ENCODE measurements around the gene PIGQ.
A peak's percentile ranks its signal among the peaks of the same experiment; 100 is the strongest.
"Not testable (repeated sequence)": the region's sequence is repeated elsewhere in the genome, so short reads cannot be mapped to it uniquely, and the experiment has no call there.

Gene PIGQ

GRCh38 chr16:588889-589657 lies 19.3 kb downstream of the PIGQ start:
- DNase-seq: no peak

- DNase-seq: peak; percentile 91
These were observed 20.0 kb downstream of the PIGQ start, which contains the start of gene RAB40C for GRCh38 chr16:589658-590187. Gene RAB40C (plus strand): TSS chr16:590066. CDS start chr16:590292, 226 bp downstream.

DNA sequence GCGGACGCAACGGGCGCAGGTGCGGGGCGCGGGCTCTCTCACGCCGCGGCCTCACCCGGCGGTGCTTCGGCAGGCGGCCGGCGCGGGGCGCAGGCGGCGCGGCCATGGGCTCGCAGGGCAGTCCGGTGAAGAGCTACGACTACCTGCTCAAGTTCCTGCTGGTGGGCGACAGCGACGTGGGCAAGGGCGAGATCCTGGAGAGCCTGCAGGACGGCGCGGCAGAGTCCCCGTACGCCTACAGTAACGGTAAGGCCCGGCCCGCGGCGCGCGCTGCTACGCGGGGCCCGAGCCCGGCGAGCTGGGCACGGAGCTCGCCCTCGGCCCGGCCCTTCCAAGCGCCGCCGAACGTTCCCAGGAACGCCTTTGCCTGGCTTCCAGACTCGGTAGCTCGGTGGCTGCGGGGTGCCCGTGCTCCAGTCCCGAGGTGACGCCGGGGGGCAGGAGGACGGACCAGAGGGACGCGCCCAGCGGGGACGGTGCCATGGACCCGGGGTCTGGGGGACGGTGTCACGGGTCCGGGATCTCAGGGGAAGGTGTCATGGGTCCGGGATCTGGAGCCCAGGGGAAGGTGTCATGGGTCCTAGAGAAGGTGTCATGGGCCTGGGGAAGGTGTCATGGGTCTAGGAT lies 20.5 kb downstream of the PIGQ start:
- DNase-seq: no peak

- no peak for DNase-seq
These were observed 21.0 kb downstream of the PIGQ start for GRCh38 chr16:590815-591200.

GRCh38 chr16:591231-591630 lies 21.5 kb downstream of the PIGQ start:
- no peak for DNase-seq

DNA sequence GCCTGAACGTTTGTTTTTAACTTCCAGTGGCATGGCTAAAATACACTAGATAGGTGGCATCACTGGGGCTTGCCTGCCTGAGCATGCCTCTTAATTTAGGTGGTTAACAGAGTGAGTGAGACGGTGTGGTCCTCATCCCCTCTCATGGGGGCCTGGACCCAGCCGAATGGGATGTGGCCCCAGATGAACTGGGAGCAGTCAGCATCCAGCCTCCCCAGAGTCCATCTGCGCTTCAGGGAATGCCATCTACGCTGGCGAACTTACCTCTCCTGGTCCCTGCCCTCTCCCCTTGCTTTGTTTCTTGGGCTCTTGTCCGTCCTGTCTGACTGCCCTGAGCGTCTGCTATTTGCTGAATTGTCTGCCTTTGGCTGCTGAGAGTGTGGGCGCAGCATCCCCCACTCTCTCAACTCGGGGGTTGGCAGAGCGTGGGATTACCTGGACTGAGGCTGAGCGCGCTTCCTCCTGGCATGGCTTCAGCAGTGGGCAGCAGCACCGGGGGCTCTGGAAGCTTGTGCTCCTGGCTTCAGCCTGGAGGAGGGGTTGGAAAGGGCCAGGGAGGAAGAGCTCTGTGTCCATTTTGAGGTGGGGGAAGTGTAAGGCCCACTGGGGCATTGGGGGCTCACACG lies 22.2 kb downstream of the PIGQ start:
- no peak for DNase-seq

- no peak for DNase-seq
These were observed 22.9 kb downstream of the PIGQ start for GRCh38 chr16:592518-593306.

- no peak for DNase-seq
These were observed 23.6 kb downstream of the PIGQ start for GRCh38 chr16:593406-593805.

DNA sequence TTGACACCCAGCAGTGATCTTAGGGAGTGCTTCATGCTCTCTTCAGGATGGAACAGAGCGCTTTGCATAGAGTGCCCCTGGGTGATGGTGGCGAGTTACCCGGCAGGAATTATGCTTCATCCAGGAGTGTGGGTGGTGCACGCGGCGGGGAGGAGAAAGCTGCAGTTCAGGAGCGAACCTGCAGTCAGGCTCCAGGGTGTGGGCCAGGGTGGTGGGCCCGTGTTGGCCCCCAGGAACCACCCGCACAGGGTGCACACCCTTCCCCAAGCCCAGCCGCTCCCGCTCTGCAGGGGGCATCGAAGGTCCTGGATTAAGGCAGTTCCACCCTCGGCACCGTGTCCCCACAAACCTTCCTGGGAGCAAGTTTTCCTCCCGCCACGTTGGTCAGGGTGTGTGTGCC lies 24.0 kb downstream of the PIGQ start:
- DNase-seq: no peak

GRCh38 chr16:595094-595528 lies 25.3 kb downstream of the PIGQ start:
- no peak for DNase-seq

GRCh38 chr16:595942-596735 lies 26.4 kb downstream of the PIGQ start:
- no peak for DNase-seq

- DNase-seq: no peak
These were observed 26.9 kb downstream of the PIGQ start for GRCh38 chr16:596736-597060.

DNA sequence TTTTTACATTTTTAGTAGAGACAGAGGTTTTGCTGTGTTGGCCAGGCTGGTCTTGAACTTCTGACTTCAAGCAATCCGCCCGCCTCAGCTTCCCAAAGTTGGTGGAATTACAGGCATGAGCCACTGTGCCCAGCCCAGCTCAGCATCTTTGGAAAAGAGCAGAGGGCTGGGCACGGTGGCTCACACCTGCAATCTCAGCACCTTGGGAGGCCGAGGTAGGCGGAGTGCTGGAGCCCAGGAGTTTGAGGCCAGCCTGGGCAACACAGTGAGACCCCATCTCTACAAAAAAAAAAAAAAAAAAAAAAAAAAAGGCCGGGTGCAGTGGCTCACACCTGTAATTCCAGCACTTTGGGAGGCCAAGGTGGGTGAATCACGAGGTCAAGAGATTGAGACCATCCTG lies 27.9 kb downstream of the PIGQ start:
- not testable (repeated sequence) for DNase-seq

DNA sequence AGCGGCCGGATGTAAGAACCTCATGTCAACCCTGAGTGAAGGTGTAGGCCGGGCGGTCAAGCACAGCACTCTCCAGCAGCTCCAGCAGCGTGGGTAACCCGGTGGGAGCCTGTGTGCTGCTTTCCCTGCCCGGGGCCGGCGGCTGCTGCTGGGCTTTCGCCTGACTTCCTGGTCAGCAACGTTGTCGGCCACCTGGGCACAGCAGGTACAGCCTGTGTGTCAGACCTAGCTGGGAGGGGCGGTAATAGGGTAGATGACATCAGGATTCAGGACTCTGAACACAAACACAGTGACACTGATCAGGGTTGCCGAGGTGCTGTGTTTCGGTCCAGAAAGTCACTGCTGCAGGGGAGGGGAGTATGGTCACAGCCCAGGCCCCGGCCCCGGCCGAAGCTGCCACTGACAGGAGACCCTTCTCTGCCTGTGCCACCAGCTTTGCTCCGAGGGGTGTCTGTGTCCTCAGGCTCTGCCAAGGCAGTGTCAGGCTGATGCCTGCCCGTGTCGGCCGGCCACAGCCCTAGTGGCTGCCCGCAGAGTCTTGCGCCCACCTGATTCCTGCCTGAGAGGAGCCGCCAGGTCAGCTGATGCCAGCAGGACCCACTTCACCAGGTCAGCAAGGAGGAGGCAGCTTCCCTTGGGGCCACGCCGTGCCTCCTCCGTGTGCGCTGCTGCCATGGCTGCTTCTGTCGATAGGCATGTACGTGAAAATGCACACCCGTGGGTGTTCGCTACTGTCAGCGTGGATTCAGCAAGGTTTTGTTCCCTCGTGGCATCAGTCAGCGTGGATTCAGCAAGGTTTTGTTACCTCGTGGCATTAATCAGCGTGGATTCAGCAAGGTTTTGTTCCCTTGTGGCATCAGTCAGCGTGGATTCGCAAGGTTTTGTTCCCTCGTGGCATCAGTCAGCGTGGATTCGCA lies 29.3 kb downstream of the PIGQ start:
- DNase-seq: no peak

DNA sequence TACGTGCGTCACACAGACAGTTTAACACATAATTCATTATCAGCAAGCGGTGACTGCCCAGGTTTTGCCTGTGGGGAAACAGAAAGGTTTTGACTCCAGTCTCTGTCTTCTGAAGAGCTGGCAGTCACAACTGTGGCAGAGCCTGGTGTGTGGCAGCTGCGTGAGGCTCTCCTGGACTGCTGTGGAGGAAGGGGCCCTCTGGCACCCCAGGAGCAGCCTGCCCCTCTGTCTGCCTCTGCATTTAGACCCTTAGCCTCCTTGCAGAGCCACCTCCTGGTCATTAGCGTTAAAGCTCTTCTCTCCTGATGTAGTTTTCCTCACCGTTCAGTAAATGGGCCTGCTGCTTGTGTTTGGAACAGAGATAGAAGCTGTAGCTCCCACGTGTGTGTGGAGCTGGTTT lies 31.0 kb downstream of the PIGQ start:
- DNase-seq: no peak

DNA sequence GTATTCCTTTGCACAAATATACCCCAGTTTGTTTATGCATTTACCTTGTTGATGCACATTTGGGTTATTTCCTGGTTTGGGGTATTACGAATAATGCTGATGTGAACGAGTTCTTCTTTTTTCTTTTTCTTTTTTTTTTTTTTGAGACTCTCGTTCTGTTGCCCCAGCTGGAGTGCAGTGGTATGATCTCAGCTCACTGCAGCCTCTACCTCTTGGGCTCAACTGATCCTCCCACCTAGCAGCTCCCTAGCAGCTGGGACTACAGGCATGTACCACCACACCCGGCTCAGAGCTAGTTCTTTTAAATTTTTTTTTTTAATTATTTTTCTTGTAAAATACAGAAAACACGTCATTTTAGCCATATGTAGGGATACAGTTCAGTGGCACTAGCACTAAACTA lies 34.2 kb downstream of the PIGQ start:
- no peak for DNase-seq

DNA sequence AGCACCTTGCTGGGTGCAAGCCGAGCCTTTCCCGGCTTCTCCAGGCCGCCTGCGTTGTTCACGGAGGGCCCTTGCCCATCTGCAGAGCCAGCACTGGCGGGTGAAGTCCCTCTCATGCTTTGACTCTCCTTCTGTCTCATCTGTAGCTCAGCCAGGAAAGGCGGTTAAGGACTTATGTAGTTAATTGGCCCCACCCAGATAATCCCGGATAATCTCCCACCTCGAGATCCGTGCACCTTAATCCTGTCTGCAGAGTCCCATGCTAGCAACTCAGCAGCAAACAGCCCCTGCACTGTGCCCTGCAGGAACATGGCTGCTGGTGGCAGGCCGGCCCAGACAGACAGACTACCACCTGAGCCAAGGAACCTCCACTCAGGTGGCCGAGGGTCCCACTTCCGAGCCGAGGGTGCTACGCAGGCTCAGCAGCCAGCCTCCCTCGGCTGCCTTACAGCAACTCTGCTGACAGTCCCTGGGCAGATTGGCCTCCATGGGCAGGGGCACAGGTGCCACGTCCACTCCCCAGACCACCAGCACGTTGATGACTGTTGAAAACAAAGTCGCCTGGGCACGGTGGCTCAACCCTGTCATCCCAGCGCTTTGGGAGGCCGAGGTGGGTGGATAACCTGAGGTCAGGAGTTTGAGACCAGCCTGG lies 37.0 kb downstream of the PIGQ start:
- DNase-seq: no peak

DNA sequence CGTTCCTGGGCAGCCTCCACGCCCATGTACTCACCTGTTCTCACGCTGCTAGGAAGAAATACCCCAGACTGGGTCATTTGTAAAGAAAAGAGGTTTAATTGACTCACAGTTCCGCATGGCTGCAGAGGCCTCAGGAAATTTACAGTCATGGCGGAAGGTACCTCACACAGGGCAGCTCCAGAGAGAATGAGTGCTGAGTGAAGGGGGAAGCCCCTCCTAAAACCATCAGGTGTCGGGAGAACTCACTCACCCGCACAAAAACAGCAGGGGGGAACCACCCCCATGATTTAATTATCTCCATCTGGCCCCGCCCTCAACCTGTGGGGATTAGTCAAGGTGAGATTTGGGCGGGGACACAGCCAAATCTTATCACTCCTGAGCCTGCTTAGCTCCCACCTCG lies 38.3 kb downstream of the PIGQ start:
- DNase-seq: no peak

GRCh38 chr16:609316-609715 lies 39.5 kb downstream of the PIGQ start:
- DNase-seq: no peak

DNA sequence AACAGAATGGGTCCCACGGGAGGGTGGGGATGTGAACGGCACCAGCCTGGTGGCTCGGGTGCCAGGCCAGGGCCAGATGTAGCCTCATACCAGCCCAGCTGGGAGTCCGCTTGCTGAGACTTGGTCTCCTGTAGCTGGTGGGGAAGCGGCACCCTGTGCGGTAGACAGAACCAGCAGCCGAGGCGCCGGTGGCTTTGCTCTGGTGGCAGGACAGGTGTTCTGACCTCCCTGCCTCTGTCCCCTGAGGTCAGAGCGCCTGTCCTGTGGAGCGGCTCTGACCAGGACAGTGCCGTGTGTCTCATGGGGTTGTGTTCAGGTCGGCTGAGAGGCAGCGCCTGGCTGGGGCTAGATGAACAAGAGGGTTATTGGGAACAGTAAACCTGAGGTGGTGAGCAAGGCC lies 40.2 kb downstream of the PIGQ start:
- DNase-seq: no peak
